ENCODE data around the gene BTRC. TPM values are rescaled to one million over a fixed set of nuclear protein-coding genes. Genes with fewer than 3 reads are reported as not detected.

BTRC gene
- total and polyA plus RNA-seq, 7 donors, result 6.1 to 19.3 (median 16.4) TPM

DNA sequence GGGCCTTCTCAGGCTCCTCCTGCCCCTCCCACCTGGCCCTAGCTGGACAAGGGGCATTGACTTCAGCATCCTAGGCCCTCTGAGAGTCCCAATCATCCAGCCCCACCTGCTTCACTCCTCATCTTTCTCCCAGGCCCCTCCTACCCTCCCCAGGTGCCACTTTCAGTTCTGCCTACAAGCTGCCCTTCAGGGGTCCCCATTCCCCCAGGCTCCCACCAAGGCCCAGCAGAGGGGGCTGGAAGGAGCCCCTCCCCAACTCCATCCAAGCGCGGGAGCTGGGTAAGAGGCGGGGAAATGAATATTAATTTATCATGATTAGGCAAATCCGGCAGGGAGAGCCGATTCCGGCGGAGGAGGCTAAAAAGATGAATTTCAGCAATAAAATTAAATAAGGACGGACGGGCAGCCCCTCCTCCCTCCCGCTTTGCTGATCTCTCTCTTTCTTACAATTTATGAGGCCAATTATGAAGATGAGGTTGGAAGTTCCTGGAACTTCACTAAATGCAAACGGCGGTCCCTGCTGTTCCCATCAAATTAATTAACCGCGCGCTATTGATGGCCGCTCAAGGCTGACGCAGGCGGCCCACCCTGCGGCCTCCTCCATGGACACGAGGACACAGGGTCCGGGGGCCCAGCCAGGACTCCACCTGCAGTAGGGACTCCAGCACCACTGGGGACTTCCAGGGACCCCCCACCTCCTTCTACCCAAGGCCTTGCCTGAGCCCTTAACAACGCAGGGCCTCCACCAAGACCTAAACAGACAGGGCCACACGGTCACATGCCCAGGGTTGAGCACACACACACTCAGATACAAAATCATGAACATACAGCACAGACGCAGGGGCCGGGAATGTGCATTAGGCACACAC is 220.2 kb downstream of the BTRC start:
- intact Hi-C loops (cut with DNase I), result loop anchor here in 1 of 2 donors (5.0 kb wide), 3 partner anchors 272 to 412 kb away; no protein-coding TSS in a partner anchor
- DNase-seq, result peak in 1 of 2 donors; percentile 30
- H3K4me3 ChIP-seq, result no peak overlapping the region
- peaks cover 0 to 10% (median 3%) of the 10 kb centered on the region in 3 donors for H3K27me3 ChIP-seq (ENCODE audit: insufficient read depth in 3 of 3, low read length in 2 of 3)
- H3K27ac ChIP-seq, result no peak overlapping the region
- 79 to 83% (median 79%) methylated on average over 25 of the region's 25 CpGs for WGBS, 3 donors
- H3K9me3 ChIP-seq, result peaks cover 13% of the 10 kb centered on the region
- H3K4me1 ChIP-seq, result no peaks in the 10 kb centered on the region
- TF ChIP-seq, protein P1, sequence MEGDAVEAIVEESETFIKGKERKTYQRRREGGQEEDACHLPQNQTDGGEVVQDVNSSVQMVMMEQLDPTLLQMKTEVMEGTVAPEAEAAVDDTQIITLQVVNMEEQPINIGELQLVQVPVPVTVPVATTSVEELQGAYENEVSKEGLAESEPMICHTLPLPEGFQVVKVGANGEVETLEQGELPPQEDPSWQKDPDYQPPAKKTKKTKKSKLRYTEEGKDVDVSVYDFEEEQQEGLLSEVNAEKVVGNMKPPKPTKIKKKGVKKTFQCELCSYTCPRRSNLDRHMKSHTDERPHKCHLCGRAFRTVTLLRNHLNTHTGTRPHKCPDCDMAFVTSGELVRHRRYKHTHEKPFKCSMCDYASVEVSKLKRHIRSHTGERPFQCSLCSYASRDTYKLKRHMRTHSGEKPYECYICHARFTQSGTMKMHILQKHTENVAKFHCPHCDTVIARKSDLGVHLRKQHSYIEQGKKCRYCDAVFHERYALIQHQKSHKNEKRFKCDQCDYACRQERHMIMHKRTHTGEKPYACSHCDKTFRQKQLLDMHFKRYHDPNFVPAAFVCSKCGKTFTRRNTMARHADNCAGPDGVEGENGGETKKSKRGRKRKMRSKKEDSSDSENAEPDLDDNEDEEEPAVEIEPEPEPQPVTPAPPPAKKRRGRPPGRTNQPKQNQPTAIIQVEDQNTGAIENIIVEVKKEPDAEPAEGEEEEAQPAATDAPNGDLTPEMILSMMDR (IDR thresholded peaks at IDR 0.05), result no peak
- peaks cover 0 to 21% of the 10 kb centered on the region in 2 donors for H3K36me3 ChIP-seq (ENCODE audit: insufficient read depth in 1 of 2, low read depth in 1 of 2)
- ATAC-seq, result no peak

DNA sequence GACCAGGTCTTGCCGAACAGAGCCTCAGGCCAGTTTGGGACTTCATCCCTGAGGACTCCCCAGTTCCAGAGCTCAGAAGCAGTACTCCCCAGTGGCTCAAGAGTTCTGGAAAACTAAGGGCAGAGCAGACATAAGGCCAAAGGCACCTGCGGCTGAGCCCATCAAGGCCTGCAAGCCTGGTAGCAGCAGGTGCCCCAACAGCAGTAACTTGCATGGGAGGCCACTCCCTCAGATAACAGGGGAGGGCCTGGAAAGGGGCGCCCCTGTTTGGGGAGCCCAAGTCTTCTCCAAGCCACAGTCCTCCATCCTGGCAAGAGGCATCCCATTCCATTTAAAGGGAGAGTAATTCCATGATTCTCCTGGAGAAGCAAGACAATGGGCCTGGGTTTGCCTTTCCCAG is 221.1 kb downstream of the BTRC start:
- H3K4me1 ChIP-seq, result no peaks in the 10 kb centered on the region
- intact Hi-C loops (cut with DNase I), result no loop called here
- no peak overlapping the region for H3K4me3 ChIP-seq
- H3K9me3 ChIP-seq, result peaks cover 13% of the 10 kb centered on the region
- peaks cover 0 to under 1% (median 0%) of the 10 kb centered on the region in 3 donors for H3K27me3 ChIP-seq (ENCODE audit: insufficient read depth in 3 of 3, low read length in 2 of 3)
- H3K27ac ChIP-seq, result no peak overlapping the region
- peaks cover 0 to 31% of the 10 kb centered on the region in 2 donors for H3K36me3 ChIP-seq (ENCODE audit: insufficient read depth in 1 of 2, low read depth in 1 of 2)
- no peak for ATAC-seq
- peak in 1 of 2 donors; percentile 30 for DNase-seq
- TF ChIP-seq, protein P1 (IDR thresholded peaks at IDR 0.05), result no peak
- 72 to 89% (median 81%) methylated on average over 3 of the region's 3 CpGs for WGBS, 3 donors

DNA sequence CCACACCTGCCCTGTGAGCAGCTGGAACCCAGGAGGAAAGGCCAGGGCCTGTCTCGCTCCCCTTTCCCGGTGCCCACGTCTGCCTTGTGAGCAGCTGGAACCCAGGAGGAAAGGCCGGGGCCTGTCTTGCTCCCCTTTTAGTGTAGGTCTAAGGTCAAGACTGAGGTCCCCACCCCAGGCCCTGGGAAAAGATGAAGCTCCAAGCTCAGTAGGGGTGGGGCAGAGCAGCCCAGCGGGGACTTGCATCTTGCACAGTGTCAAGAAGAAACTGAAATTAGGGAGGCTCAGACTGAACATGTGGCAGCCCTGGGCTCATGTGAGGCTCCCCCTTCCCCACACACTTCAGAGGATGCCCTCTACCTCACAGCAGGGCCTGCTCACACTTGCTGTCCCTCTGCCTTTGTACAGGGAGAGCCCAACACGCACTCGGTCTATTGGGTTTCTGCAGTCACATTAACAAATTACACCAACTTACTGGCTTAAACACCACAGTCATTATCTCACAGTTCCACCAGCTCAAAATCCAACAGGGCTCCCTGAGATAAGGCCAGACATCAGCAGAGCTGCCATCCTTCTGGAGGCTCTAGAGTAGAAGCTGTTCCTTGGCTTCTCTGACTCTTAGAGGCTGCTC is 221.7 kb downstream of the BTRC start:
- ATAC-seq (no peak), DNase-seq (peak in 1 of 2 donors; percentile 44)
- no peak overlapping the region for H3K4me3 ChIP-seq
- H3K4me1 ChIP-seq, result no peaks in the 10 kb centered on the region
- intact Hi-C loops (cut with DNase I), result no loop called here
- TF ChIP-seq, protein P1 (IDR thresholded peaks at IDR 0.05), result no peak
- H3K27ac ChIP-seq, result no peak overlapping the region
- 77 to 84% (median 81%) methylated on average over 7 of the region's 7 CpGs for WGBS, 3 donors
- peaks cover 0 to 37% of the 10 kb centered on the region in 2 donors for H3K36me3 ChIP-seq (ENCODE audit: insufficient read depth in 1 of 2, low read depth in 1 of 2)
- H3K27me3 ChIP-seq (ENCODE audit: insufficient read depth in 3 of 3, low read length in 2 of 3), result no peaks in the 10 kb centered on the region
- H3K9me3 ChIP-seq, result peaks cover 13% of the 10 kb centered on the region

DNA sequence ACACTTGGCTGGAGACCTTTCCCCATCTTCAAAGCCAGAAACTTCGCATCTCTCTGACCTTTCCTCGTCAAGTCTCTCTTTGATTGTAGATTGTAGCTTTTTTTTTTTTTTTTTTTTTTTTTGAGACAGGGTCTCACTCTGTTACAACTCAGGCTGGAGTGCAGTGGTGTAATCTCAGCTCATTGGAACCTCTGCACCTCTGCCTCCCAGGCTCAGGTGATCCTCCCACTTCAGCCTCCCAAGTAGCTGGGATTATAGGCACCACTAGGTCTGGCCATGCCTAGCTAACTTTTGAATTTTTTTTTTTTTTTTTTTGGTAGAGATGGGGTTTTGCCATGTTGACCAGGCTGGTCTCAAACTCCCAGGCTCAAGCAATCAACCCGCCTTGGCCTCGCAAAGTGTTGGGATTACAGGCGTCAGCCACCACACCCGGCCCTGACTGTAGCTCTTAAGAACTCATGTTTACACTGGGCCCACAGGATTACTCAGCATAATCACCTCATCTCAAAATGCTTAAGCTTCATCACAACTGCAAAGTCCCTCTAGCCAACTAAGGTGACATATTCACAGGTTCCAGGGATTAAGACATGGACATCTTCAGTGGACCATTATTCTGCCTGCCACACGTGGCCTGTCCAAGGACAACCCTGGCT is 222.4 kb downstream of the BTRC start:
- H3K36me3 ChIP-seq (ENCODE audit: insufficient read depth in 1 of 2, low read depth in 1 of 2), result peaks cover 0 to 43% of the 10 kb centered on the region in 2 donors
- TF ChIP-seq, protein P1 (IDR thresholded peaks at IDR 0.05), result no peak
- no peak overlapping the region for H3K27ac ChIP-seq
- H3K27me3 ChIP-seq (ENCODE audit: insufficient read depth in 3 of 3, low read length in 2 of 3), result no peaks in the 10 kb centered on the region
- WGBS, 3 donors, result 91 to 94% (median 92%) methylated on average over 7 of the region's 7 CpGs
- peak in 1 of 2 donors; percentile 3 for DNase-seq
- H3K9me3 ChIP-seq, result peaks cover 13% of the 10 kb centered on the region
- no peak overlapping the region for H3K4me3 ChIP-seq
- no peaks in the 10 kb centered on the region for H3K4me1 ChIP-seq
- ATAC-seq, result no peak
- intact Hi-C loops (cut with DNase I), result no loop called here

Measured in psoas muscle (tissue), 8 donors.